Measurements from ENCODE around the gene C4B.

Gene C4B

GRCh38 chr6:32047855-32048766 lies 33.5 kb downstream of the C4B start:
- Histone ChIP-seq H3K9me3 (ENCODE audit: control insufficient read depth, insufficient read depth, low read depth, low read length) (no peaks in the 10 kb centered on the region), H3K36me3 (ENCODE audit: control insufficient read depth in 2 of 2, insufficient read depth in 1 of 2, low read length in 2 of 2) (no peaks in the 10 kb centered on the region), H3K4me3 (ENCODE audit: low read depth, low read length) (no peak overlapping the region), H3K4me1 (ENCODE audit: control insufficient read depth, insufficient read depth, low read length) (no peaks in the 10 kb centered on the region), H3K27ac (ENCODE audit: extremely low read depth, low read depth, low read length) (no peak overlapping the region)
- CTCF ChIA-PET: interaction anchor here (0.5 to 3.1 kb wide), 31 partner anchors 15 to 777 kb away, joined by 3 to 32 read pairs (median 4); partner anchors contain the start of genes ATF6B and EGFL8
- POLR2A ChIA-PET: no interaction called here
- TF ChIP-seq, protein P1, sequence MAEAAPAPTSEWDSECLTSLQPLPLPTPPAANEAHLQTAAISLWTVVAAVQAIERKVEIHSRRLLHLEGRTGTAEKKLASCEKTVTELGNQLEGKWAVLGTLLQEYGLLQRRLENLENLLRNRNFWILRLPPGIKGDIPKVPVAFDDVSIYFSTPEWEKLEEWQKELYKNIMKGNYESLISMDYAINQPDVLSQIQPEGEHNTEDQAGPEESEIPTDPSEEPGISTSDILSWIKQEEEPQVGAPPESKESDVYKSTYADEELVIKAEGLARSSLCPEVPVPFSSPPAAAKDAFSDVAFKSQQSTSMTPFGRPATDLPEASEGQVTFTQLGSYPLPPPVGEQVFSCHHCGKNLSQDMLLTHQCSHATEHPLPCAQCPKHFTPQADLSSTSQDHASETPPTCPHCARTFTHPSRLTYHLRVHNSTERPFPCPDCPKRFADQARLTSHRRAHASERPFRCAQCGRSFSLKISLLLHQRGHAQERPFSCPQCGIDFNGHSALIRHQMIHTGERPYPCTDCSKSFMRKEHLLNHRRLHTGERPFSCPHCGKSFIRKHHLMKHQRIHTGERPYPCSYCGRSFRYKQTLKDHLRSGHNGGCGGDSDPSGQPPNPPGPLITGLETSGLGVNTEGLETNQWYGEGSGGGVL (tag by site-specific recombination; IDR thresholded peaks at IDR 0.05): no peak
- TF ChIP-seq ZNF548 (tag by site-specific recombination; IDR thresholded peaks at IDR 0.05) (no peak), ZNF701 (tag by site-specific recombination; IDR thresholded peaks at IDR 0.05) (no peak), YY1 (tag by site-specific recombination; IDR thresholded peaks at IDR 0.05) (no peak), KLF16 (tag by site-specific recombination; IDR thresholded peaks at IDR 0.05) (no peak), ZNF777 (tag by site-specific recombination; IDR thresholded peaks at IDR 0.05; ENCODE audit: borderline replicate concordance) (no peak), ZNF843 (tag by site-specific recombination; IDR thresholded peaks at IDR 0.05) (no peak), ZIC2 (tag by site-specific recombination; IDR thresholded peaks at IDR 0.05) (0 out of 2 replicates have a peak, but pooled peaks have one; percentile 13), ZNF311 (tag by site-specific recombination; IDR thresholded peaks at IDR 0.05; ENCODE audit: borderline replicate concordance) (no peak), ZNF155 (tag by site-specific recombination; IDR thresholded peaks at IDR 0.05) (no peak), ZNF660 (tag by site-specific recombination; IDR thresholded peaks at IDR 0.05) (no peak), GFI1B (tag by site-specific recombination; IDR thresholded peaks at IDR 0.05) (no peak), ZNF561 (tag by site-specific recombination; IDR thresholded peaks at IDR 0.05; ENCODE audit: borderline replicate concordance) (no peak), ZNF404 (tag by site-specific recombination; IDR thresholded peaks at IDR 0.05) (no peak), ZXDB (tag by site-specific recombination; IDR thresholded peaks at IDR 0.05) (peak; percentile 18; the same call in 1 of the 2 replicates), ZNF670 (tag by site-specific recombination; IDR thresholded peaks at IDR 0.05; ENCODE audit: low read depth) (no peak), SALL2 (tag by site-specific recombination; IDR thresholded peaks at IDR 0.05; ENCODE audit: borderline replicate concordance) (no peak), ZNF704 (tag by site-specific recombination; IDR thresholded peaks at IDR 0.05) (no peak), SP7 (tag by site-specific recombination; IDR thresholded peaks at IDR 0.05) (no peak), ZNF423 (tag by site-specific recombination; IDR thresholded peaks at IDR 0.05) (no peak), ZNF426 (tag by site-specific recombination; IDR thresholded peaks at IDR 0.05) (no peak), REPIN1 (tag by site-specific recombination; IDR thresholded peaks at IDR 0.05; ENCODE audit: low read depth) (no peak), ZNF362 (tag by site-specific recombination; IDR thresholded peaks at IDR 0.05) (no peak)
- TF ChIP-seq, protein P2, sequence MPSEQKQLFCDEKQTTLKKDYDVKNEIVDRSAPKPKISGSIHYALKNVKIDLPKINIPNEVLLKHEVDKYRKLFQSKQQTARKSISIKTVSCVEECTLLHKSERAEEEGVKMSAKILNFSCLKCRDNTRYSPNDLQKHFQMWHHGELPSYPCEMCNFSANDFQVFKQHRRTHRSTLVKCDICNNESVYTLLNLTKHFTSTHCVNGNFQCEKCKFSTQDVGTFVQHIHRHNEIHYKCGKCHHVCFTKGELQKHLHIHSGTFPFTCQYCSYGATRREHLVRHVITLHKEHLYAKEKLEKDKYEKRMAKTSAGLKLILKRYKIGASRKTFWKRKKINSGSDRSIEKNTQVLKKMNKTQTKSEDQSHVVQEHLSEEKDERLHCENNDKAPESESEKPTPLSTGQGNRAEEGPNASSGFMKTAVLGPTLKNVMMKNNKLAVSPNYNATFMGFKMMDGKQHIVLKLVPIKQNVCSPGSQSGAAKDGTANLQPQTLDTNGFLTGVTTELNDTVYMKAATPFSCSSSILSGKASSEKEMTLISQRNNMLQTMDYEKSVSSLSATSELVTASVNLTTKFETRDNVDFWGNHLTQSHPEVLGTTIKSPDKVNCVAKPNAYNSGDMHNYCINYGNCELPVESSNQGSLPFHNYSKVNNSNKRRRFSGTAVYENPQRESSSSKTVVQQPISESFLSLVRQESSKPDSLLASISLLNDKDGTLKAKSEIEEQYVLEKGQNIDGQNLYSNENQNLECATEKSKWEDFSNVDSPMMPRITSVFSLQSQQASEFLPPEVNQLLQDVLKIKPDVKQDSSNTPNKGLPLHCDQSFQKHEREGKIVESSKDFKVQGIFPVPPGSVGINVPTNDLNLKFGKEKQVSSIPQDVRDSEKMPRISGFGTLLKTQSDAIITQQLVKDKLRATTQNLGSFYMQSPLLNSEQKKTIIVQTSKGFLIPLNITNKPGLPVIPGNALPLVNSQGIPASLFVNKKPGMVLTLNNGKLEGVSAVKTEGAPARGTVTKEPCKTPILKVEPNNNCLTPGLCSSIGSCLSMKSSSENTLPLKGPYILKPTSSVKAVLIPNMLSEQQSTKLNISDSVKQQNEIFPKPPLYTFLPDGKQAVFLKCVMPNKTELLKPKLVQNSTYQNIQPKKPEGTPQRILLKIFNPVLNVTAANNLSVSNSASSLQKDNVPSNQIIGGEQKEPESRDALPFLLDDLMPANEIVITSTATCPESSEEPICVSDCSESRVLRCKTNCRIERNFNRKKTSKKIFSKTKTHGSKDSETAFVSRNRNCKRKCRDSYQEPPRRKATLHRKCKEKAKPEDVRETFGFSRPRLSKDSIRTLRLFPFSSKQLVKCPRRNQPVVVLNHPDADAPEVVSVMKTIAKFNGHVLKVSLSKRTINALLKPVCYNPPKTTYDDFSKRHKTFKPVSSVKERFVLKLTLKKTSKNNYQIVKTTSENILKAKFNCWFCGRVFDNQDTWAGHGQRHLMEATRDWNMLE (tag by site-specific recombination; conservative IDR thresholded peaks at IDR 0.05; ENCODE audit: low read depth): no peak
- TF ChIP-seq, protein P3, sequence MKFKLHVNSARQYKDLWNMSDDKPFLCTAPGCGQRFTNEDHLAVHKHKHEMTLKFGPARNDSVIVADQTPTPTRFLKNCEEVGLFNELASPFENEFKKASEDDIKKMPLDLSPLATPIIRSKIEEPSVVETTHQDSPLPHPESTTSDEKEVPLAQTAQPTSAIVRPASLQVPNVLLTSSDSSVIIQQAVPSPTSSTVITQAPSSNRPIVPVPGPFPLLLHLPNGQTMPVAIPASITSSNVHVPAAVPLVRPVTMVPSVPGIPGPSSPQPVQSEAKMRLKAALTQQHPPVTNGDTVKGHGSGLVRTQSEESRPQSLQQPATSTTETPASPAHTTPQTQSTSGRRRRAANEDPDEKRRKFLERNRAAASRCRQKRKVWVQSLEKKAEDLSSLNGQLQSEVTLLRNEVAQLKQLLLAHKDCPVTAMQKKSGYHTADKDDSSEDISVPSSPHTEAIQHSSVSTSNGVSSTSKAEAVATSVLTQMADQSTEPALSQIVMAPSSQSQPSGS (tag by site-specific recombination; IDR thresholded peaks at IDR 0.05; ENCODE audit: low read depth): no peak
- TF ChIP-seq, protein P4, sequence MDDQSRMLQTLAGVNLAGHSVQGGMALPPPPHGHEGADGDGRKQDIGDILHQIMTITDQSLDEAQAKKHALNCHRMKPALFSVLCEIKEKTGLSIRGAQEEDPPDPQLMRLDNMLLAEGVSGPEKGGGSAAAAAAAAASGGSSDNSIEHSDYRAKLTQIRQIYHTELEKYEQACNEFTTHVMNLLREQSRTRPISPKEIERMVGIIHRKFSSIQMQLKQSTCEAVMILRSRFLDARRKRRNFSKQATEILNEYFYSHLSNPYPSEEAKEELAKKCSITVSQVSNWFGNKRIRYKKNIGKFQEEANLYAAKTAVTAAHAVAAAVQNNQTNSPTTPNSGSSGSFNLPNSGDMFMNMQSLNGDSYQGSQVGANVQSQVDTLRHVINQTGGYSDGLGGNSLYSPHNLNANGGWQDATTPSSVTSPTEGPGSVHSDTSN (CRISPR knock-in tag; IDR thresholded peaks at IDR 0.05): no peak
